Ascending aorta (tissue), 2 donors: ENCODE results near the gene ARHGAP19. TPM values are rescaled to one million over a fixed set of nuclear protein-coding genes. Genes with fewer than 3 reads are reported as not detected.

ENCODE experiments used
- DNase-seq, 2 donors: peaks; one replicate each; pipeline ENCODE4 v3.0.0-alpha.2; 2019; ENCODE audit warnings: low spot score in 2 of 2
- H3K27ac ChIP-seq, 2 donors: fragments of 200-600 bp; sonication (generic); one replicate each; pipeline ENCODE4 v1.5.1; 2016 to 2017; ENCODE audit warnings: mild to moderate bottlenecking in 1 of 2
- H3K27me3 ChIP-seq: fragments of 200-600 bp; sonication (generic); one replicate; pipeline ENCODE4 v1.5.1; 2017
- H3K36me3 ChIP-seq, 2 donors: fragments of 200-600 bp; sonication (generic); one replicate each; pipeline ENCODE4 v1.5.1; 2016
- H3K4me1 ChIP-seq, 2 donors: fragments of 200-600 bp; sonication (generic); one replicate each; pipeline ENCODE4 v1.5.1; 2016 to 2017; ENCODE audit warnings: mild to moderate bottlenecking in 1 of 2
- H3K4me3 ChIP-seq, 2 donors: fragments of 200-600 bp; sonication (generic); one replicate each; pipeline ENCODE4 v1.5.1; 2016 to 2017; ENCODE audit warnings: mild to moderate bottlenecking in 1 of 2
- H3K9me3 ChIP-seq, 2 donors: fragments of 200-600 bp; sonication (generic); one replicate each; pipeline ENCODE4 v1.5.1; 2016
- intact Hi-C: fragments of 100-400 bp; cut with DNase I; formaldehyde crosslinking; loops from one replicate; pipeline ENCODE4 v1.15.1; 2023
- total RNA-seq: library from RNA; depleted of rRNA; stranded (reverse); fragments of >200 nt; gene quantifications from one replicate; pipeline ENCODE4 v1.1.0, GENCODE V29; 2016
- TF ChIP-seq, protein P1 (sequence below), 3 experiments: fragments of 200-600 bp in 2 of 3; fragments of 450-650 bp in 1 of 3; sonication (generic) in 2 of 3; IDR thresholded peaks; one replicate each; pipeline ENCODE4 v1.5.1; 2016 to 2019; ENCODE audit warnings: antibody characterized with exemption in 3 of 3, mild to moderate bottlenecking in 1 of 3, moderate library complexity in 1 of 3

Gene ARHGAP19
- total RNA-seq, 1 donor from 2014 or later = 4.5 TPM

- DNase-seq = no peak
Observed at GRCh38 chr10:97311111-97311626, 18.7 kb upstream of the ARHGAP19 start.

GRCh38 chr10:97307866-97308780 lies 15.7 kb upstream of the ARHGAP19 start:
- H3K4me1 ChIP-seq = peaks cover 0 to 5% of the 10 kb centered on the region in 2 donors
- no peaks in the 10 kb centered on the region for H3K27me3 ChIP-seq
- H3K27ac ChIP-seq = peak overlapping the region in 1 of 2 donors; percentile 52
- no peak overlapping the region for H3K4me3 ChIP-seq
- intact Hi-C loops = no loop called here
- H3K9me3 ChIP-seq = no peaks in the 10 kb centered on the region
- TF ChIP-seq, protein P1, sequence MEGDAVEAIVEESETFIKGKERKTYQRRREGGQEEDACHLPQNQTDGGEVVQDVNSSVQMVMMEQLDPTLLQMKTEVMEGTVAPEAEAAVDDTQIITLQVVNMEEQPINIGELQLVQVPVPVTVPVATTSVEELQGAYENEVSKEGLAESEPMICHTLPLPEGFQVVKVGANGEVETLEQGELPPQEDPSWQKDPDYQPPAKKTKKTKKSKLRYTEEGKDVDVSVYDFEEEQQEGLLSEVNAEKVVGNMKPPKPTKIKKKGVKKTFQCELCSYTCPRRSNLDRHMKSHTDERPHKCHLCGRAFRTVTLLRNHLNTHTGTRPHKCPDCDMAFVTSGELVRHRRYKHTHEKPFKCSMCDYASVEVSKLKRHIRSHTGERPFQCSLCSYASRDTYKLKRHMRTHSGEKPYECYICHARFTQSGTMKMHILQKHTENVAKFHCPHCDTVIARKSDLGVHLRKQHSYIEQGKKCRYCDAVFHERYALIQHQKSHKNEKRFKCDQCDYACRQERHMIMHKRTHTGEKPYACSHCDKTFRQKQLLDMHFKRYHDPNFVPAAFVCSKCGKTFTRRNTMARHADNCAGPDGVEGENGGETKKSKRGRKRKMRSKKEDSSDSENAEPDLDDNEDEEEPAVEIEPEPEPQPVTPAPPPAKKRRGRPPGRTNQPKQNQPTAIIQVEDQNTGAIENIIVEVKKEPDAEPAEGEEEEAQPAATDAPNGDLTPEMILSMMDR (IDR thresholded peaks at IDR 0.05) = no peak
- H3K36me3 ChIP-seq = no peaks in the 10 kb centered on the region
- DNase-seq = no peak

More at GRCh38 chr10:97311111-97311626, 18.7 kb upstream of the ARHGAP19 start:
- H3K27ac ChIP-seq = no peak overlapping the region
- H3K9me3 ChIP-seq = no peaks in the 10 kb centered on the region
- intact Hi-C loops = no loop called here
- TF ChIP-seq, protein P1 (IDR thresholded peaks at IDR 0.05) = no peak
- H3K4me3 ChIP-seq = no peak overlapping the region
- H3K4me1 ChIP-seq = peaks cover 0 to 5% of the 10 kb centered on the region in 2 donors
- H3K36me3 ChIP-seq = no peaks in the 10 kb centered on the region
- no peaks in the 10 kb centered on the region for H3K27me3 ChIP-seq

- intact Hi-C loops = no loop called here
- H3K4me3 ChIP-seq = no peak overlapping the region
- TF ChIP-seq, protein P1 (IDR thresholded peaks at IDR 0.05) = no peak
- no peaks in the 10 kb centered on the region for H3K9me3 ChIP-seq
- no peaks in the 10 kb centered on the region for H3K36me3 ChIP-seq
- DNase-seq = no peak
- no peaks in the 10 kb centered on the region for H3K27me3 ChIP-seq
- peaks cover 0 to 5% of the 10 kb centered on the region in 2 donors for H3K4me1 ChIP-seq
- H3K27ac ChIP-seq = no peak overlapping the region
Observed at GRCh38 chr10:97307441-97307840, 15.0 kb upstream of the ARHGAP19 start.

- no peak for DNase-seq
- H3K4me3 ChIP-seq = no peak overlapping the region
- H3K4me1 ChIP-seq = no peaks in the 10 kb centered on the region
- no peaks in the 10 kb centered on the region for H3K27me3 ChIP-seq
- H3K9me3 ChIP-seq = no peaks in the 10 kb centered on the region
- H3K27ac ChIP-seq = no peak overlapping the region
- H3K36me3 ChIP-seq = no peaks in the 10 kb centered on the region
- intact Hi-C loops = no loop called here
- TF ChIP-seq, protein P1 (IDR thresholded peaks at IDR 0.05) = no peak
Observed at GRCh38 chr10:97302088-97302791, 9.8 kb upstream of the ARHGAP19 start.

DNA sequence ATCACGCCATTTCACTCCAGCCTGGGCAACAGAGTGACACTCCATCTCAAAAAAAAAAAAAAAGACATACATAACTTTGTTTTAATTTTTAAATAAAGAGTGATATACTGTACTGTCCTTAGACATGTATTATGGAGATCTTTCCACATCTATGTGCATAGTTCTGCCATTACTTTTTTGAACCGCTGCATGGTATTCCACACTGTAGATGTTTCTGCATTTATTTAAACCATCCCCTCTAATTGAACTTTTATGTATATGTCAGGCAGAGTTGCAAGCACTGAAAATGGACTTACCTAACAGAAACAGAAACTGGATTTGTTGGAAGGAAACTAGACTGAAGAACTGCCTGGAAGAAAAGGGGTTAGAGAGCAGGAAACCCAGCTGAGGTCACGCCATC lies 8.5 kb upstream of the ARHGAP19 start:
- no peak overlapping the region for H3K4me3 ChIP-seq
- TF ChIP-seq, protein P1 (IDR thresholded peaks at IDR 0.05) = no peak
- H3K4me1 ChIP-seq = no peaks in the 10 kb centered on the region
- intact Hi-C loops = no loop called here
- no peak for DNase-seq
- no peaks in the 10 kb centered on the region for H3K27me3 ChIP-seq
- no peaks in the 10 kb centered on the region for H3K9me3 ChIP-seq
- no peak overlapping the region for H3K27ac ChIP-seq
- H3K36me3 ChIP-seq = no peaks in the 10 kb centered on the region
